ENCODE results near the gene TASP1. TPM values are rescaled to one million over a fixed set of nuclear protein-coding genes. Genes with fewer than 3 reads are reported as not detected.

TASP1 gene
- total and polyA plus RNA-seq, 2 donors (not counting 3 experiments of a cell fraction or from before 2014, with no cell fraction given), result 3.5 to 8.9 TPM

- no peaks in the 10 kb centered on the region for H4K20me1 ChIP-seq (replicated peaks; ENCODE audit: control insufficient read depth, extremely low read depth, insufficient read depth, low read length)
- no peaks in the 10 kb centered on the region for H3K9me3 ChIP-seq (replicated peaks; ENCODE audit: control insufficient read depth, insufficient read depth, low read length)
- intact Hi-C loops (cut with micrococcal nuclease), result no loop called here
- H3K79me2 ChIP-seq (ENCODE audit: control insufficient read depth, insufficient read depth, low read length), result no peaks in the 10 kb centered on the region
- H3K4me1 ChIP-seq (ENCODE audit: control insufficient read depth, extremely low read depth, insufficient read depth, low read length), result no peaks in the 10 kb centered on the region
- POLR2A ChIA-PET, result interaction anchor here (0.6 kb wide), 1 partner anchor 50 kb away, joined by 11 read pairs; no protein-coding TSS in a partner anchor
- TF ChIP-seq POLR2A (IDR thresholded peaks at IDR 0.05; ENCODE audit: low read depth, low read length) (no peak), MYC (IDR thresholded peaks at IDR 0.05; ENCODE audit: low read depth, low read length) (no peak), POLR2AphosphoS5 (IDR thresholded peaks at IDR 0.05; ENCODE audit: insufficient read depth, low read depth, low read length) (no peak), EZH2 (IDR thresholded peaks at IDR 0.05; ENCODE audit: borderline replicate concordance, low read depth, low read length, severe bottlenecking) (no peak), JUN (IDR thresholded peaks at IDR 0.05; ENCODE audit: borderline replicate concordance, insufficient read depth, insufficient read length, low read depth) (no peak), GATA2 (IDR thresholded peaks at IDR 0.05; ENCODE audit: insufficient read depth, insufficient read length, low read depth, low read length) (no peak), FOS (IDR thresholded peaks at IDR 0.05; ENCODE audit: borderline replicate concordance, insufficient read depth, low read length) (no peak), CTCF (IDR thresholded peaks at IDR 0.05; ENCODE audit: extremely low read depth in 1 of 2, insufficient read depth in 1 of 2, low read depth in 1 of 2, low read length in 2 of 2) (no peak)
- H2AFZ ChIP-seq (ENCODE audit: low read depth, low read length), result no peak overlapping the region
- H3K27me3 ChIP-seq (ENCODE audit: control insufficient read depth in 2 of 2, insufficient read depth in 2 of 2, low read length in 2 of 2), result no peaks in the 10 kb centered on the region
- BruUV-seq (replicated peaks), result no TSS peak
- no peaks in the 10 kb centered on the region for H3K36me3 ChIP-seq (ENCODE audit: control insufficient read depth in 2 of 2, extremely low read depth in 1 of 2, insufficient read depth in 2 of 2, low read length in 2 of 2)
- H3K9ac ChIP-seq (replicated peaks; ENCODE audit: extremely low read depth, insufficient read depth, low read length), result no peak overlapping the region
- dilution Hi-C loops (cut with MboI; ENCODE audit: extremely low pct_ligation_motif_present, low sequenced_read_pairs), result no loop called here
- no peak overlapping the region for H3K4me2 ChIP-seq (ENCODE audit: insufficient read depth, low read length)
- H3K9me1 ChIP-seq (replicated peaks; ENCODE audit: control insufficient read depth, extremely low read depth, insufficient read depth, low read length), result no peaks in the 10 kb centered on the region
- no peak for DNase-seq (ENCODE audit: low read depth, low spot score)
- H3K4me3 ChIP-seq (replicated peaks in 1 of 3; ENCODE audit: insufficient read depth in 1 of 3, low read depth in 1 of 3, low read length in 3 of 3), result no peak overlapping the region
- FAIRE-seq, result no peak
- H3K27ac ChIP-seq (ENCODE audit: insufficient read depth, low read depth, low read length), result no peak overlapping the region
- CTCF ChIA-PET, result interaction anchor here (0.6 to 3.9 kb wide), 2 partner anchors 13 to 238 kb away, joined by 3 to 37 read pairs; no protein-coding TSS in a partner anchor
These were observed 104.8 kb downstream of the TASP1 start for GRCh38 chr20:13533946-13534345.

Measured in endothelial cell of umbilical vein (primary cell).